HepG2 (cell line): ENCODE results near the gene POLR1D. TPM values are rescaled to one million over a fixed set of nuclear protein-coding genes. Genes with fewer than 3 reads are reported as not detected.

ENCODE experiments used
- ETV5 ChIP-seq: IDR thresholded peaks from 2 replicates; pipeline ENCODE4 v1.6.1; 2018; ENCODE audit warnings: missing biosample characterization, missing genetic modification reagents, inconsistent platforms, borderline replicate concordance
- HMGXB4 ChIP-seq, 2 experiments: sonication (generic) in 1 of 2; formaldehyde crosslinking in 1 of 2; IDR thresholded peaks; 2 replicates each; pipeline versions ENCODE4 v1.4.0 to v1.6.1; 2018 to 2020; ENCODE audit warnings: missing genetic modification reagents in 2 of 2, borderline replicate concordance in 1 of 2, low read depth in 1 of 2, mild to moderate bottlenecking in 1 of 2, missing biosample characterization in 1 of 2
- MTA1 ChIP-seq: sonication (generic); formaldehyde crosslinking; IDR thresholded peaks from 2 replicates; pipeline ENCODE4 v1.4.0; 2020; ENCODE audit warnings: missing genetic modification reagents, mild to moderate bottlenecking, borderline replicate concordance
- PLRG1 ChIP-seq: fragments of 450-650 bp; conservative IDR thresholded peaks from 2 replicates; pipeline ENCODE4 v1.6.1; 2016
- SRY ChIP-seq: sonication (generic); formaldehyde crosslinking; IDR thresholded peaks from 2 replicates; pipeline ENCODE4 v1.8.0; 2022; ENCODE audit warnings: mild to moderate bottlenecking, missing genetic modification reagents
- ZBTB49 ChIP-seq: sonication (generic); formaldehyde crosslinking; IDR thresholded peaks from 2 replicates; pipeline ENCODE4 v1.4.0; 2020; ENCODE audit warnings: missing genetic modification reagents, borderline replicate concordance
- ZNF317 ChIP-seq: sonication (generic); formaldehyde crosslinking; IDR thresholded peaks from 2 replicates; pipeline ENCODE4 v1.5.0; 2020; ENCODE audit warnings: mild to moderate bottlenecking, missing genetic modification reagents
- ZNF318 ChIP-seq: sonication (generic); formaldehyde crosslinking; IDR thresholded peaks from 2 replicates; pipeline ENCODE4 v1.4.0; 2020; ENCODE audit warnings: mild to moderate bottlenecking, missing genetic modification reagents
- ZNF503 ChIP-seq: sonication (generic); formaldehyde crosslinking; IDR thresholded peaks from 2 replicates; pipeline ENCODE4 v1.4.0; 2020; ENCODE audit warnings: missing genetic modification reagents
- ZXDC ChIP-seq: sonication (generic); formaldehyde crosslinking; IDR thresholded peaks from 2 replicates; pipeline ENCODE4 v1.5.0; 2020; ENCODE audit warnings: mild to moderate bottlenecking, missing genetic modification reagents
- polyA plus RNA-seq, 8 experiments: library from polyadenylated mRNA; depleted of rRNA in 3 of 8; stranded (reverse) in 7 of 8; unstranded in 1 of 8; fragments of >200 nt; fragmentation: Illumina TruSeq in 4 of 8; extraction: Trizol in 4 of 8; gene quantifications; 2 replicates each; pipeline versions ENCODE4 v1.2.1 to v1.2.3, GENCODE V29; 2011 to 2016; ENCODE audit warnings: low read depth in 4 of 8, missing spikeins in 1 of 8, mixed read lengths in 1 of 8; ENCODE audit not compliant: insufficient read depth in 1 of 8
- total RNA-seq, 5 experiments: library from RNA; depleted of rRNA; stranded (reverse); fragments of >200 nt; fragmentation: Illumina TruSeq; extraction: Trizol; gene quantifications; 2 replicates each; pipeline ENCODE4 v1.2.3, GENCODE V29; 2016; ENCODE audit warnings: low read depth in 1 of 5

POLR1D gene
- total and polyA plus RNA-seq, 2 of the 13 experiments (the other 11 are each of a cell fraction or from before 2014, with no cell fraction given), result 183 to 490 TPM

- TF ChIP-seq ZBTB49 (CRISPR knock-in tag) (no peak), ZNF317 (CRISPR knock-in tag) (no peak), MTA1 (no peak), ZNF318 (CRISPR knock-in tag) (no peak), ZXDC (CRISPR knock-in tag) (no peak), HMGXB4 (CRISPR knock-in tag; IDR thresholded peaks at IDR 0.05; ENCODE audit: borderline replicate concordance in 1 of 2, low read depth in 1 of 2) (no peak), PLRG1 (no peak), SRY (CRISPR knock-in tag) (no peak), ETV5 (peak; percentile 83; the same call in 1 of the 2 replicates), ZNF503 (CRISPR knock-in tag) (no peak)
Observed at GRCh38 chr13:27641711-27642502, 20.2 kb downstream of the POLR1D start (continued).
